B cell (primary cell): Measurements from ENCODE around the gene LKAAEAR1. TPM values are rescaled to one million over a fixed set of nuclear protein-coding genes. Genes with fewer than 3 reads are reported as not detected.

Experiments used
- ATAC-seq: fragments of 200-7000 bp; cut with Tn5 transposase; one replicate; pipeline ENCODE4 v1.10.0; 2021; ENCODE audit warnings: low read depth, mild to moderate bottlenecking, moderate number of reproducible peaks, moderate library complexity
- CTCF ChIA-PET: fragments of 350-600 bp; sonication (Branson Sonifier 250); formaldehyde crosslinking; loops from one replicate; lab custom pipeline; 2021; ENCODE audit warnings: antibody characterized with exemption, inconsistent platforms; lab: Charles Lee
- POLR2A ChIA-PET: fragments of 350-600 bp; sonication (Branson Sonifier 250); formaldehyde crosslinking; loops from one replicate; lab custom pipeline; 2021; ENCODE audit warnings: antibody characterized with exemption; lab: Charles Lee
- DNase-seq: peaks from one replicate; pipeline ENCODE4 v3.0.0; 2013
- H2AFZ ChIP-seq: 2 replicates; pipeline ENCODE4 v1.6.1; 2012; ENCODE audit warnings: mild to moderate bottlenecking, low read depth, low read length; ENCODE audit not compliant: insufficient read depth, poor library complexity, severe bottlenecking
- H3K27ac ChIP-seq, 2 donors: 1 replicate in 1 of 2; 2 replicates in 1 of 2; pipeline ENCODE4 v1.5.1; 2012 to 2013; ENCODE audit warnings: low read length in 2 of 2, mild to moderate bottlenecking in 2 of 2, moderate library complexity in 1 of 2
- H3K27me3 ChIP-seq, 4 experiments: fragments of 200-600 bp in 1 of 4; sonication (generic) in 1 of 4; replicated peaks in 1 of 4; 1 replicate in 2 of 4; 2 replicates in 2 of 4; pipeline versions ENCODE4 v1.6.1 to v1.7.0; 2013 to 2016; ENCODE audit warnings: low read length in 3 of 4, mild to moderate bottlenecking in 2 of 4, mixed read lengths in 1 of 4, moderate library complexity in 1 of 4; ENCODE audit not compliant: insufficient read depth in 4 of 4, control insufficient read depth in 3 of 4; ENCODE audit errors: control extremely low read depth in 1 of 4
- H3K36me3 ChIP-seq, 2 experiments: replicated peaks in 1 of 2; 1 replicate in 1 of 2; 2 replicates in 1 of 2; pipeline versions ENCODE4 v1.6.1 to v1.7.1; 2013; ENCODE audit warnings: low read length in 1 of 2; ENCODE audit not compliant: insufficient read depth in 2 of 2, control insufficient read depth in 1 of 2; ENCODE audit errors: control extremely low read depth in 1 of 2, extremely low read depth in 1 of 2
- H3K4me1 ChIP-seq, 2 donors: fragments of 200-600 bp in 1 of 2; sonication (generic) in 1 of 2; 1 replicate in 1 of 2; 2 replicates in 1 of 2; pipeline versions ENCODE4 v1.5.1 to v1.6.1; 2013 to 2017; ENCODE audit warnings: low read length in 2 of 2; ENCODE audit not compliant: control insufficient read depth in 2 of 2, insufficient read depth in 2 of 2
- H3K4me2 ChIP-seq: replicated peaks from 2 replicates; pipeline ENCODE3; 2012; ENCODE audit warnings: mild to moderate bottlenecking, low read depth, low read length; ENCODE audit not compliant: poor library complexity, severe bottlenecking
- H3K4me3 ChIP-seq, 5 experiments: fragments of 200-600 bp in 1 of 5; sonication (generic) in 1 of 5; 1 replicate in 3 of 5; 2 replicates in 2 of 5; pipeline versions ENCODE4 v1.5.1 to v1.7.0; 2011 to 2016; ENCODE audit warnings: low read length in 4 of 5, mild to moderate bottlenecking in 4 of 5, low read depth in 2 of 5, control low read depth in 1 of 5, moderate library complexity in 1 of 5; ENCODE audit not compliant: insufficient read depth in 1 of 5; ENCODE audit errors: control extremely low read depth in 1 of 5, extremely low read depth in 1 of 5
- H3K79me2 ChIP-seq: fragments of 200-600 bp; sonication (generic); one replicate; pipeline ENCODE4 v1.6.0; 2016; ENCODE audit warnings: low read length; ENCODE audit not compliant: control insufficient read depth, insufficient read depth
- H3K9ac ChIP-seq: fragments of 200-600 bp; sonication (generic); 2 replicates; pipeline ENCODE4 v1.6.1; 2017; ENCODE audit warnings: mild to moderate bottlenecking, low read length, moderate library complexity
- H3K9me3 ChIP-seq, 3 donors: one replicate each; pipeline versions ENCODE4 v1.6.1 to v1.7.1; 2013; ENCODE audit warnings: low read length in 2 of 3; ENCODE audit not compliant: control insufficient read depth in 2 of 3, insufficient read depth in 1 of 3; ENCODE audit errors: control extremely low read depth in 1 of 3
- H4K20me1 ChIP-seq: 2 replicates; pipeline ENCODE4 v1.6.0; 2012; ENCODE audit warnings: mild to moderate bottlenecking, low read length; ENCODE audit not compliant: insufficient read depth, control insufficient read depth, poor library complexity, severe bottlenecking
- H3K27ac Mint-ChIP-seq: one replicate; pipeline ENCODE4 v1.8.0; 2021; ENCODE audit warnings: mixed read lengths
- H3K27me3 Mint-ChIP-seq: one replicate; pipeline ENCODE4 v1.8.0; 2021; ENCODE audit warnings: mixed read lengths
- H3K4me1 Mint-ChIP-seq: one replicate; pipeline ENCODE4 v1.8.0; 2021; ENCODE audit warnings: mixed read lengths
- H3K4me3 Mint-ChIP-seq: one replicate; pipeline ENCODE4 v1.8.0; 2021; ENCODE audit warnings: mixed read lengths
- H3K9me3 Mint-ChIP-seq: one replicate; pipeline ENCODE4 v1.8.0; 2022; ENCODE audit warnings: mixed read lengths; ENCODE audit not compliant: insufficient read depth
- EZH2 ChIP-seq: IDR thresholded peaks from 2 replicates; pipeline ENCODE4 v1.6.1; 2012; ENCODE audit warnings: borderline replicate concordance, low read depth, mild to moderate bottlenecking, moderate library complexity, low read length; ENCODE audit not compliant: insufficient read depth, poor library complexity, severe bottlenecking
- WGBS: methylation state at CpG from one replicate; pipeline ENCODE4 v1.1.5; 2013; ENCODE audit warnings: missing lambda C conversion rate; ENCODE audit not compliant: insufficient coverage; 5-methylcytosine and 5-hydroxymethylcytosine counted together
- intact Hi-C: fragments of 100-400 bp; cut with micrococcal nuclease; formaldehyde crosslinking; loops from one replicate; pipeline ENCODE4 v1.10.0; 2022
- polyA plus RNA-seq: library from polyadenylated mRNA; depleted of rRNA; stranded (reverse); fragments of >200 nt; gene quantifications from 2 replicates; pipeline ENCODE4 v1.2.3, GENCODE V29; 2012
- total RNA-seq, 2 donors: library from RNA; stranded (reverse); fragments of 120-200 nt in 1 of 2; gene quantifications; 1 replicate in 1 of 2; 2 replicates in 1 of 2; pipeline versions ENCODE4 v1.2.3 to v1.2.4, GENCODE V29; 2013 to 2022
- TF ChIP-seq, protein P1 (sequence below): fragments of 200-600 bp; IDR thresholded peaks from one replicate; pipeline ENCODE4 v1.8.0; 2022; ENCODE audit warnings: antibody characterized with exemption, mild to moderate bottlenecking

Gene LKAAEAR1
- total and polyA plus RNA-seq, 2 donors (not counting 1 experiment from before 2014, with no cell fraction given): 1.9 TPM; not detected in 1

DNA sequence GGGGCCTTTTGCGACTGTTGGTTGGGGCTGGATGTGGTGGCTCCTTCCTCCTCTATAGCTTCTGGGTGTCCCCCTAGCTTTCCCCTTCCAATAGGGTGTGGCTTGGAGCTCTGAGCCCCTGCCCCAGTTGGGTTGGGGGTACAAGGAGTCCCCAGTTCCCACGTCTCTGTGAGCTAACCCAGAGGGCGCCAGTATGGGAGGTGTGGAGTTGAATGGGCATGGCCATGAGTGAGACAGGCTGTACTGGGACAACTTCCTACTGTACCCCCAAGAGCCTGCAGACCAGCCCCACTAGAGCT is 47.0 kb downstream of the LKAAEAR1 start:
- H3K9me3 ChIP-seq: peaks cover 0 to 3% (median 0%) of the 10 kb centered on the region in 3 donors
- peaks cover 29 to 30% of the 10 kb centered on the region in 2 donors for H3K4me1 ChIP-seq
- intact Hi-C loops: loop anchor here (5.0 kb wide), 1 partner anchor 65 kb away; no protein-coding TSS in a partner anchor
- ChIA-PET CTCF (interaction anchor here (1.1 to 6.4 kb wide), 6 partner anchors 42 to 595 kb away, joined by 3 to 108 read pairs (median 13); partner anchors contain the start of genes LKAAEAR1, OPRL1 and RGS19), POLR2A (no interaction called here)
- H4K20me1 ChIP-seq: peaks cover 6% of the 10 kb centered on the region
- DNase-seq: no peak
- no peak overlapping the region for H3K27ac ChIP-seq
- Mint-ChIP-seq H3K4me1 (peaks cover 19% of the 10 kb centered on the region), H3K4me3 (peak overlapping the region; percentile 74), H3K27me3 (peaks cover 7% of the 10 kb centered on the region), H3K27ac (no peak overlapping the region), H3K9me3 (no peaks in the 10 kb centered on the region)
- no peak for TF ChIP-seq EZH2
- TF ChIP-seq, protein P1, sequence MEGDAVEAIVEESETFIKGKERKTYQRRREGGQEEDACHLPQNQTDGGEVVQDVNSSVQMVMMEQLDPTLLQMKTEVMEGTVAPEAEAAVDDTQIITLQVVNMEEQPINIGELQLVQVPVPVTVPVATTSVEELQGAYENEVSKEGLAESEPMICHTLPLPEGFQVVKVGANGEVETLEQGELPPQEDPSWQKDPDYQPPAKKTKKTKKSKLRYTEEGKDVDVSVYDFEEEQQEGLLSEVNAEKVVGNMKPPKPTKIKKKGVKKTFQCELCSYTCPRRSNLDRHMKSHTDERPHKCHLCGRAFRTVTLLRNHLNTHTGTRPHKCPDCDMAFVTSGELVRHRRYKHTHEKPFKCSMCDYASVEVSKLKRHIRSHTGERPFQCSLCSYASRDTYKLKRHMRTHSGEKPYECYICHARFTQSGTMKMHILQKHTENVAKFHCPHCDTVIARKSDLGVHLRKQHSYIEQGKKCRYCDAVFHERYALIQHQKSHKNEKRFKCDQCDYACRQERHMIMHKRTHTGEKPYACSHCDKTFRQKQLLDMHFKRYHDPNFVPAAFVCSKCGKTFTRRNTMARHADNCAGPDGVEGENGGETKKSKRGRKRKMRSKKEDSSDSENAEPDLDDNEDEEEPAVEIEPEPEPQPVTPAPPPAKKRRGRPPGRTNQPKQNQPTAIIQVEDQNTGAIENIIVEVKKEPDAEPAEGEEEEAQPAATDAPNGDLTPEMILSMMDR: no peak
- no peak overlapping the region for H2AFZ ChIP-seq
- H3K4me3 ChIP-seq: no peak overlapping the region
- no peak overlapping the region for H3K4me2 ChIP-seq
- peaks cover 0 to 9% of the 10 kb centered on the region in 2 experiments for H3K36me3 ChIP-seq
- ATAC-seq: no peak
- H3K27me3 ChIP-seq: peaks cover 0 to 23% (median 11%) of the 10 kb centered on the region in 4 experiments
- 73% methylated on average over 2 of the region's 3 CpGs for WGBS
- H3K79me2 ChIP-seq: no peaks in the 10 kb centered on the region
- H3K9ac ChIP-seq: no peak overlapping the region

DNA sequence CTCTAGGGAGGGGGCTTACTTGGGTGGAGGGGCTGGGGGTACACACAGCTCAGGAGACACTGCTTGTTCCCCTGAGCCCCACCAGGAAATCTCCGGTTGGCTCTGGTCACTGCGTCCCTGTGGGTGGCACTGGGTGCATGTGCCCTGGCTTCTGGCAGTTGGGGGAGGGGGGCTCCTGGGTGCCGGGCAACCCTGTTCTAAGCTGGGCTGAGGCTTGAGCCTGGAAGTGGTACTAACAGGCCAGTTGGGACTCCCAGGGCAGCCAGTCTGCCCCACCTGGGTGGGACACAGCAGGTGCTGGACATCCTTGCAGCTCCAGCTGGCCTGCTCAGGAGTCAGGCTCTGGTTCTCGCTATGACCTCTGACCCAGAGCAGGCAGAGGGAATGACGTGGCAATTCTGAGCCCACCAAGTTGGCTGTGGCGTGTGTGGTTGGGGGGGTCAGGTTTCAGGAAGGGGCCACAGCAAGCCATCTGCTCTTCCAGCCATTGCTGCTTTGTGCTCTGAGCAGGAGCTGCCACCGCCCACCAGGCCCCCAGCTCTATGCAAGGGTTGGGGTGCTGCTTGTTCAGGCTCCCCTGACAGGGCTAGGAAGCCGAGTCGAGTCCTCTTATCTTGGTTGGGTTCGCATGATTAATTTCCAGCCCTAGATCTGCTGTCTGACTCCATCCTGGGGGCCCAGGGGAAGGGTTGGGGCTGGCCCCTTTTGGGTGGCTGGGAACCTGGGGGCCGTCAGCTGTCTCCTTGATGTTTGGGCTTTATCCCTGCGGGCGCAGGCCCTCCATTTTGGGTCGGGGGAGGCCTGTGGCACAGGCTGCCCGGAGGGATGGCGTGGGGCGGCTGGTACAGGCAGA is 47.6 kb downstream of the LKAAEAR1 start:
- DNase-seq (no peak), ATAC-seq (no peak)
- Mint-ChIP-seq H3K27ac (no peak overlapping the region), H3K4me3 (no peak overlapping the region), H3K27me3 (peaks cover 7% of the 10 kb centered on the region), H3K4me1 (peaks cover 17% of the 10 kb centered on the region), H3K9me3 (no peaks in the 10 kb centered on the region)
- Histone ChIP-seq H3K27me3 (peaks cover 0 to 17% (median 8%) of the 10 kb centered on the region in 4 experiments), H4K20me1 (peaks cover 6% of the 10 kb centered on the region), H3K4me1 (peaks cover 23 to 25% of the 10 kb centered on the region in 2 donors), H3K4me3 (no peak overlapping the region), H3K9me3 (no peaks in the 10 kb centered on the region), H3K27ac (no peak overlapping the region), H3K4me2 (no peak overlapping the region), H3K9ac (no peak overlapping the region), H3K36me3 (peaks cover 0 to 11% of the 10 kb centered on the region in 2 experiments), H3K79me2 (no peaks in the 10 kb centered on the region), H2AFZ (no peak overlapping the region)
- POLR2A ChIA-PET: interaction anchor here (0.5 kb wide), 1 partner anchor 540 kb away, joined by 4 read pairs; no protein-coding TSS in a partner anchor
- CTCF ChIA-PET: interaction anchor here (0.7 to 6.4 kb wide), 6 partner anchors 47 to 595 kb away, joined by 3 to 108 read pairs (median 3); partner anchors contain the start of gene LKAAEAR1
- intact Hi-C loops: loop anchor here (5.0 kb wide), 1 partner anchor 66 kb away; no protein-coding TSS in a partner anchor
- TF ChIP-seq EZH2: no peak
- 49% methylated on average over 11 of the region's 17 CpGs for WGBS
